GM23338 (cell line): ENCODE results near the gene FMN1. TPM values are rescaled to one million over a fixed set of nuclear protein-coding genes. Genes with fewer than 3 reads are reported as not detected.

ENCODE experiments used
- ATAC-seq: fragments of 200-7000 bp; cut with Tn5 transposase; 3 replicates; pipeline ENCODE4 v1.9.1; 2020
- DNase-seq: peaks from one replicate; pipeline ENCODE4 v3.0.0-alpha.2; 2015; ENCODE audit warnings: low spot score
- H2AFZ ChIP-seq: fragments of 200-600 bp; sonication (generic); 2 replicates; pipeline ENCODE4 v1.8.0; 2016; ENCODE audit warnings: antibody characterized with exemption, mild to moderate bottlenecking, moderate library complexity
- H3F3A ChIP-seq: fragments of 200-600 bp; sonication (generic); replicated peaks from 2 replicates; pipeline ENCODE4 v1.8.0; 2017; ENCODE audit warnings: antibody characterized with exemption, mixed run types, low read depth
- H3K27ac ChIP-seq: fragments of 200-600 bp; sonication (generic); 2 replicates; pipeline ENCODE4 v1.6.1; 2016; ENCODE audit warnings: low read depth
- H3K27me3 ChIP-seq: fragments of 200-600 bp; sonication (generic); 2 replicates; pipeline ENCODE4 v1.8.0; 2016; ENCODE audit warnings: mild to moderate bottlenecking, mixed run types, moderate library complexity; ENCODE audit not compliant: insufficient read depth
- H3K36me3 ChIP-seq: fragments of 200-600 bp; sonication (generic); 2 replicates; pipeline ENCODE4 v1.8.0; 2016; ENCODE audit warnings: mild to moderate bottlenecking; ENCODE audit not compliant: insufficient read depth
- H3K4me1 ChIP-seq: fragments of 200-600 bp; sonication (generic); 2 replicates; pipeline ENCODE4 v1.8.0; 2016; ENCODE audit warnings: mild to moderate bottlenecking, moderate library complexity; ENCODE audit not compliant: insufficient read depth
- H3K4me2 ChIP-seq: fragments of 200-600 bp; sonication (generic); 2 replicates; pipeline ENCODE4 v1.7.1; 2017; ENCODE audit warnings: mixed run types
- H3K4me3 ChIP-seq: fragments of 200-600 bp; sonication (generic); 2 replicates; pipeline ENCODE4 v1.6.1; 2016; ENCODE audit warnings: mixed run types
- H3K79me2 ChIP-seq: fragments of 200-600 bp; sonication (generic); replicated peaks from 2 replicates; pipeline ENCODE4 v1.8.0; 2017; ENCODE audit warnings: mild to moderate bottlenecking; ENCODE audit not compliant: insufficient read depth
- H3K9me2 ChIP-seq: fragments of 200-600 bp; sonication (generic); 2 replicates; pipeline ENCODE4 v1.8.0; 2017; ENCODE audit not compliant: insufficient read depth
- H4K20me1 ChIP-seq: fragments of 200-600 bp; sonication (generic); replicated peaks from 2 replicates; pipeline ENCODE4 v1.8.0; 2017; ENCODE audit warnings: mild to moderate bottlenecking; ENCODE audit not compliant: insufficient read depth
- H3K27ac Mint-ChIP-seq: 2 replicates; pipeline ENCODE4 v1.8.0; 2020; ENCODE audit warnings: inconsistent platforms, mild to moderate bottlenecking, moderate library complexity, mixed read lengths
- H3K27me3 Mint-ChIP-seq: 3 replicates; pipeline ENCODE4 v1.8.0; 2022; ENCODE audit warnings: low read depth, mild to moderate bottlenecking, moderate library complexity, mixed read lengths, inconsistent platforms; ENCODE audit not compliant: insufficient read depth, poor library complexity
- H3K36me3 Mint-ChIP-seq: 3 replicates; pipeline ENCODE4 v1.8.0; 2021; ENCODE audit warnings: low read depth, mild to moderate bottlenecking, inconsistent platforms, moderate library complexity, mixed read lengths
- H3K4me1 Mint-ChIP-seq: 3 replicates; pipeline ENCODE4 v1.8.0; 2020; ENCODE audit warnings: mild to moderate bottlenecking, inconsistent platforms, mixed read lengths
- H3K4me3 Mint-ChIP-seq: 3 replicates; pipeline ENCODE4 v1.8.0; 2021; ENCODE audit warnings: moderate library complexity, mild to moderate bottlenecking, inconsistent platforms, mixed read lengths
- H3K9me3 Mint-ChIP-seq: 3 replicates; pipeline ENCODE4 v1.8.0; 2020; ENCODE audit warnings: moderate library complexity, mild to moderate bottlenecking, inconsistent platforms, mixed read lengths
- CREB1 ChIP-seq: fragments of 250-450 bp; sonication (Bioruptor Pico); IDR thresholded peaks from 2 replicates; pipeline ENCODE4 v1.5.0; 2020; ENCODE audit warnings: low read depth, mild to moderate bottlenecking, moderate library complexity
- CTCF ChIP-seq, 2 experiments: fragments of 200-600 bp in 1 of 2; sonication (generic) in 1 of 2; conservative IDR thresholded peaks; 2 replicates each; pipeline versions ENCODE4 v1.5.1 to v1.6.1; 2016 to 2017; ENCODE audit warnings: antibody characterized with exemption in 2 of 2, low read depth in 2 of 2, mild to moderate bottlenecking in 2 of 2, moderate library complexity in 1 of 2
- ETS1 ChIP-seq: IDR thresholded peaks from 2 replicates; pipeline ENCODE4 v1.6.1; 2016; ENCODE audit warnings: antibody characterized with exemption
- EZH2 ChIP-seq: fragments of 200-600 bp; sonication (generic); IDR thresholded peaks from one replicate; pipeline ENCODE4 v1.8.0; 2017; ENCODE audit warnings: antibody characterized with exemption, mild to moderate bottlenecking, low read depth; ENCODE audit not compliant: unreplicated experiment
- EZH2phosphoT487 ChIP-seq: fragments of 200-600 bp; sonication (generic); IDR thresholded peaks from one replicate; pipeline ENCODE4 v1.8.1; 2018; ENCODE audit warnings: antibody characterized with exemption; ENCODE audit not compliant: unreplicated experiment
- JUNB ChIP-seq: IDR thresholded peaks from one replicate; pipeline ENCODE4 v1.6.1; 2016; ENCODE audit warnings: antibody characterized with exemption; ENCODE audit not compliant: unreplicated experiment
- NANOG ChIP-seq: IDR thresholded peaks from 2 replicates; pipeline ENCODE4 v1.6.1; 2016; ENCODE audit warnings: antibody characterized with exemption, borderline replicate concordance
- POLR2AphosphoS5 ChIP-seq: IDR thresholded peaks from 2 replicates; pipeline ENCODE4 v1.6.1; 2016; ENCODE audit warnings: antibody characterized with exemption, low read depth
- REST ChIP-seq: IDR thresholded peaks from one replicate; pipeline ENCODE4 v1.6.1; 2018; ENCODE audit warnings: antibody characterized with exemption; ENCODE audit not compliant: unreplicated experiment
- STAT1 ChIP-seq: IDR thresholded peaks from one replicate; pipeline ENCODE4 v1.6.1; 2016; ENCODE audit warnings: antibody characterized with exemption; ENCODE audit not compliant: unreplicated experiment
- ZNF114 ChIP-seq: fragments of 250-450 bp; sonication (Bioruptor Pico); IDR thresholded peaks from 2 replicates; pipeline ENCODE4 v1.5.0; 2020; ENCODE audit warnings: mild to moderate bottlenecking, moderate library complexity
- ZNF331 ChIP-seq: fragments of 250-450 bp; sonication (Bioruptor Pico); IDR thresholded peaks from 2 replicates; pipeline ENCODE4 v1.5.0; 2020; ENCODE audit warnings: low read depth, mild to moderate bottlenecking, moderate library complexity
- polyA plus RNA-seq: library from polyadenylated mRNA; unstranded; fragments of >200 nt; fragmentation: Nextera tagmentation; extraction: Ambion mirVana; gene quantifications from 2 replicates; pipeline ENCODE4 v1.2.1, GENCODE V29; 2016
- total RNA-seq: library from RNA; depleted of rRNA; stranded (reverse); fragments of >200 nt; shearing (Covaris generic); gene quantifications from 2 replicates; pipeline ENCODE4 v1.2.3, GENCODE V29; 2014
- TF ChIP-seq, protein P1 (sequence below): fragments of 250-450 bp; sonication (Bioruptor Pico); IDR thresholded peaks from 2 replicates; pipeline ENCODE4 v1.5.0; 2020; ENCODE audit warnings: mild to moderate bottlenecking, moderate library complexity

The FMN1 gene
- total and polyA plus RNA-seq, 2 experiments from 2014 or later = 1.2 to 1.6 TPM

- DNase-seq = no peak
- Mint-ChIP-seq H3K27ac (no peak overlapping the region), H3K36me3 (no peaks in the 10 kb centered on the region), H3K4me1 (peaks cover 11% of the 10 kb centered on the region), H3K27me3 (peaks cover 2% of the 10 kb centered on the region), H3K4me3 (no peak overlapping the region), H3K9me3 (no peaks in the 10 kb centered on the region)
- peaks cover 9% of the 10 kb centered on the region; the same call in 1 of the 2 replicates for H3K4me1 ChIP-seq
- no peaks in the 10 kb centered on the region for H3K79me2 ChIP-seq
- no peak for ATAC-seq
- H3K4me2 ChIP-seq = no peak overlapping the region
- no peak overlapping the region for H3K27ac ChIP-seq
- no peaks in the 10 kb centered on the region for H3K36me3 ChIP-seq
- H3F3A ChIP-seq = no peaks in the 10 kb centered on the region
- no peaks in the 10 kb centered on the region for H3K9me2 ChIP-seq
- TF ChIP-seq STAT1 = no peak
- no peak for TF ChIP-seq CREB1 (CRISPR knock-in tag)
- no peak for TF ChIP-seq JUNB
- TF ChIP-seq ZNF114 = no peak
- no peak for TF ChIP-seq ZNF331
- TF ChIP-seq CTCF (conservative IDR thresholded peaks at IDR 0.05; ENCODE audit: low read depth in 2 of 2) = no peak
- no peak for TF ChIP-seq ETS1
- TF ChIP-seq POLR2AphosphoS5 = no peak
- TF ChIP-seq EZH2 = no peak
- no peak for TF ChIP-seq EZH2phosphoT487
- no peak for TF ChIP-seq REST
- no peak for TF ChIP-seq NANOG
- TF ChIP-seq, protein P1, sequence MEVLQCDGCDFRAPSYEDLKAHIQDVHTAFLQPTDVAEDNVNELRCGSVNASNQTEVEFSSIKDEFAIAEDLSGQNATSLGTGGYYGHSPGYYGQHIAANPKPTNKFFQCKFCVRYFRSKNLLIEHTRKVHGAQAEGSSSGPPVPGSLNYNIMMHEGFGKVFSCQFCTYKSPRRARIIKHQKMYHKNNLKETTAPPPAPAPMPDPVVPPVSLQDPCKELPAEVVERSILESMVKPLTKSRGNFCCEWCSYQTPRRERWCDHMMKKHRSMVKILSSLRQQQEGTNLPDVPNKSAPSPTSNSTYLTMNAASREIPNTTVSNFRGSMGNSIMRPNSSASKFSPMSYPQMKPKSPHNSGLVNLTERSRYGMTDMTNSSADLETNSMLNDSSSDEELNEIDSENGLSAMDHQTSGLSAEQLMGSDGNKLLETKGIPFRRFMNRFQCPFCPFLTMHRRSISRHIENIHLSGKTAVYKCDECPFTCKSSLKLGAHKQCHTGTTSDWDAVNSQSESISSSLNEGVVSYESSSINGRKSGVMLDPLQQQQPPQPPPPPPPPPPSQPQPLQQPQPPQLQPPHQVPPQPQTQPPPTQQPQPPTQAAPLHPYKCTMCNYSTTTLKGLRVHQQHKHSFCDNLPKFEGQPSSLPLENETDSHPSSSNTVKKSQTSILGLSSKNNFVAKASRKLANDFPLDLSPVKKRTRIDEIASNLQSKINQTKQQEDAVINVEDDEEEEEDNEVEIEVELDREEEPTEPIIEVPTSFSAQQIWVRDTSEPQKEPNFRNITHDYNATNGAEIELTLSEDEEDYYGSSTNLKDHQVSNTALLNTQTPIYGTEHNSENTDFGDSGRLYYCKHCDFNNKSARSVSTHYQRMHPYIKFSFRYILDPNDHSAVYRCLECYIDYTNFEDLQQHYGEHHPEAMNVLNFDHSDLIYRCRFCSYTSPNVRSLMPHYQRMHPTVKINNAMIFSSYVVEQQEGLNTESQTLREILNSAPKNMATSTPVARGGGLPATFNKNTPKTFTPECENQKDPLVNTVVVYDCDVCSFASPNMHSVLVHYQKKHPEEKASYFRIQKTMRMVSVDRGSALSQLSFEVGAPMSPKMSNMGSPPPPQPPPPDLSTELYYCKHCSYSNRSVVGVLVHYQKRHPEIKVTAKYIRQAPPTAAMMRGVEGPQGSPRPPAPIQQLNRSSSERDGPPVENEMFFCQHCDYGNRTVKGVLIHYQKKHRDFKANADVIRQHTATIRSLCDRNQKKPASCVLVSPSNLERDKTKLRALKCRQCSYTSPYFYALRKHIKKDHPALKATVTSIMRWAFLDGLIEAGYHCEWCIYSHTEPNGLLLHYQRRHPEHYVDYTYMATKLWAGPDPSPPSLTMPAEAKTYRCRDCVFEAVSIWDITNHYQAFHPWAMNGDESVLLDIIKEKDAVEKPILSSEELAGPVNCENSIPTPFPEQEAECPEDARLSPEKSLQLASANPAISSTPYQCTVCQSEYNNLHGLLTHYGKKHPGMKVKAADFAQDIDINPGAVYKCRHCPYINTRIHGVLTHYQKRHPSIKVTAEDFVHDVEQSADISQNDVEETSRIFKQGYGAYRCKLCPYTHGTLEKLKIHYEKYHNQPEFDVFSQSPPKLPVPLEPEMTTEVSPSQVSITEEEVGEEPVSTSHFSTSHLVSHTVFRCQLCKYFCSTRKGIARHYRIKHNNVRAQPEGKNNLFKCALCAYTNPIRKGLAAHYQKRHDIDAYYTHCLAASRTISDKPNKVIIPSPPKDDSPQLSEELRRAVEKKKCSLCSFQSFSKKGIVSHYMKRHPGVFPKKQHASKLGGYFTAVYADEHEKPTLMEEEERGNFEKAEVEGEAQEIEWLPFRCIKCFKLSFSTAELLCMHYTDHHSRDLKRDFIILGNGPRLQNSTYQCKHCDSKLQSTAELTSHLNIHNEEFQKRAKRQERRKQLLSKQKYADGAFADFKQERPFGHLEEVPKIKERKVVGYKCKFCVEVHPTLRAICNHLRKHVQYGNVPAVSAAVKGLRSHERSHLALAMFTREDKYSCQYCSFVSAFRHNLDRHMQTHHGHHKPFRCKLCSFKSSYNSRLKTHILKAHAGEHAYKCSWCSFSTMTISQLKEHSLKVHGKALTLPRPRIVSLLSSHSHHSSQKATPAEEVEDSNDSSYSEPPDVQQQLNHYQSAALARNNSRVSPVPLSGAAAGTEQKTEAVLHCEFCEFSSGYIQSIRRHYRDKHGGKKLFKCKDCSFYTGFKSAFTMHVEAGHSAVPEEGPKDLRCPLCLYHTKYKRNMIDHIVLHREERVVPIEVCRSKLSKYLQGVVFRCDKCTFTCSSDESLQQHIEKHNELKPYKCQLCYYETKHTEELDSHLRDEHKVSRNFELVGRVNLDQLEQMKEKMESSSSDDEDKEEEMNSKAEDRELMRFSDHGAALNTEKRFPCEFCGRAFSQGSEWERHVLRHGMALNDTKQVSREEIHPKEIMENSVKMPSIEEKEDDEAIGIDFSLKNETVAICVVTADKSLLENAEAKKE (CRISPR knock-in tag) = no peak
- H4K20me1 ChIP-seq = no peaks in the 10 kb centered on the region
- H3K27me3 ChIP-seq = no peaks in the 10 kb centered on the region
- peak overlapping the region; percentile 7; the same call in 1 of the 2 replicates for H2AFZ ChIP-seq
- H3K4me3 ChIP-seq = no peak overlapping the region
Measured at GRCh38 chr15:33236841-33237509, 42.5 kb upstream of the FMN1 start.
